Measurements from ENCODE around the gene RNU5D-1. TPM values are rescaled to one million over a fixed set of nuclear protein-coding genes. Genes with fewer than 3 reads are reported as not detected.

RNU5D-1 gene
- total RNA-seq, 1 experiment from 2014 or later = not detected

DNA sequence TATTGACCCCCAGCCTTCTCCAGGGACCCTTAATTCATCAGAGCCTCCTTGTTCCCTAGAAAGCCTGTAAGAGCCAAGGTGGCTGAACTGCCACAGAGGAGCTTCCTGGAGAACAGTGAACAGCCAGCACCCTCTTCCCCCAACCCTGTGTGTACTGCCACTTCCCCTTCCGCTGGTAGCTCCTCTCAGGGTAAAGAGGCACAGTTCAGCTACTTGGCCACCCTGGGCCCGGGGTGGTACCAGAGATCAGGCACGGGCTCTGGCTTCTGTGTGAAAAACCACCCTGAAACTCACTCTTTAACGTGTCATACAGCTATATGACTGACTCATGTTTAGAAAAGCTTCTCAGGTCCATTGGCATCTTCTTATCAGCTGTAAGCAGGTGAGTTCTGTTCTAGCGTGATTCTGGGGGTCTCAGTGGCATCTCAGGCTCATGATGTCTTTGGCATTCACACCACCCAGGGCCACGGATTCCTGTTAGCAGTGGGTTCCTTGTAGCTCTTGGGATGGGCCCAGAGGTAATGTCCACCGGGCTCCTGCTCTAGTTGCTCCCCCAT, 34.1 kb downstream of the RNU5D-1 start:
- no peak overlapping the region for H3K4me3 Mint-ChIP-seq (ENCODE audit: low read depth, unreplicated experiment)
- CTCF ChIA-PET = interaction anchor here (1.8 kb wide), 1 partner anchor 44 kb away, joined by 5 read pairs; no protein-coding TSS in a partner anchor

GRCh38 chr1:44696101-44696500, 34.9 kb downstream of the RNU5D-1 start:
- Mint-ChIP-seq H3K4me1 (ENCODE audit: low read depth, unreplicated experiment) (peaks cover 7% of the 10 kb centered on the region), H3K36me3 (ENCODE audit: insufficient read depth, unreplicated experiment) (no peaks in the 10 kb centered on the region), H3K27ac (ENCODE audit: unreplicated experiment) (no peak overlapping the region), H3K4me3 (ENCODE audit: low read depth, unreplicated experiment) (no peak overlapping the region), H3K9me3 (ENCODE audit: low read depth, unreplicated experiment) (no peaks in the 10 kb centered on the region), H3K27me3 (ENCODE audit: unreplicated experiment) (no peaks in the 10 kb centered on the region)
- intact Hi-C loops (cut with micrococcal nuclease; ENCODE audit: unreplicated experiment) = no loop called here
- CTCF ChIA-PET = no interaction called here
- no peak for DNase-seq
- BruUV-seq (replicated peaks) = no TSS peak
- TF ChIP-seq, protein P1, sequence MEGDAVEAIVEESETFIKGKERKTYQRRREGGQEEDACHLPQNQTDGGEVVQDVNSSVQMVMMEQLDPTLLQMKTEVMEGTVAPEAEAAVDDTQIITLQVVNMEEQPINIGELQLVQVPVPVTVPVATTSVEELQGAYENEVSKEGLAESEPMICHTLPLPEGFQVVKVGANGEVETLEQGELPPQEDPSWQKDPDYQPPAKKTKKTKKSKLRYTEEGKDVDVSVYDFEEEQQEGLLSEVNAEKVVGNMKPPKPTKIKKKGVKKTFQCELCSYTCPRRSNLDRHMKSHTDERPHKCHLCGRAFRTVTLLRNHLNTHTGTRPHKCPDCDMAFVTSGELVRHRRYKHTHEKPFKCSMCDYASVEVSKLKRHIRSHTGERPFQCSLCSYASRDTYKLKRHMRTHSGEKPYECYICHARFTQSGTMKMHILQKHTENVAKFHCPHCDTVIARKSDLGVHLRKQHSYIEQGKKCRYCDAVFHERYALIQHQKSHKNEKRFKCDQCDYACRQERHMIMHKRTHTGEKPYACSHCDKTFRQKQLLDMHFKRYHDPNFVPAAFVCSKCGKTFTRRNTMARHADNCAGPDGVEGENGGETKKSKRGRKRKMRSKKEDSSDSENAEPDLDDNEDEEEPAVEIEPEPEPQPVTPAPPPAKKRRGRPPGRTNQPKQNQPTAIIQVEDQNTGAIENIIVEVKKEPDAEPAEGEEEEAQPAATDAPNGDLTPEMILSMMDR (IDR thresholded peaks at IDR 0.05; ENCODE audit: unreplicated experiment) = no peak

More for the DNA sequence above, 34.1 kb downstream of the RNU5D-1 start:
- DNase-seq = no peak
- H3K27me3 Mint-ChIP-seq (ENCODE audit: unreplicated experiment) = no peaks in the 10 kb centered on the region
- no peaks in the 10 kb centered on the region for H3K9me3 Mint-ChIP-seq (ENCODE audit: low read depth, unreplicated experiment)
- TF ChIP-seq, protein P1 (IDR thresholded peaks at IDR 0.05; ENCODE audit: unreplicated experiment) = no peak
- H3K27ac Mint-ChIP-seq (ENCODE audit: unreplicated experiment) = no peak overlapping the region
- no peaks in the 10 kb centered on the region for H3K4me1 Mint-ChIP-seq (ENCODE audit: low read depth, unreplicated experiment)
- H3K36me3 Mint-ChIP-seq (ENCODE audit: insufficient read depth, unreplicated experiment) = no peaks in the 10 kb centered on the region
- intact Hi-C loops (cut with micrococcal nuclease; ENCODE audit: unreplicated experiment) = no loop called here
- BruUV-seq (replicated peaks) = no TSS peak

DNA sequence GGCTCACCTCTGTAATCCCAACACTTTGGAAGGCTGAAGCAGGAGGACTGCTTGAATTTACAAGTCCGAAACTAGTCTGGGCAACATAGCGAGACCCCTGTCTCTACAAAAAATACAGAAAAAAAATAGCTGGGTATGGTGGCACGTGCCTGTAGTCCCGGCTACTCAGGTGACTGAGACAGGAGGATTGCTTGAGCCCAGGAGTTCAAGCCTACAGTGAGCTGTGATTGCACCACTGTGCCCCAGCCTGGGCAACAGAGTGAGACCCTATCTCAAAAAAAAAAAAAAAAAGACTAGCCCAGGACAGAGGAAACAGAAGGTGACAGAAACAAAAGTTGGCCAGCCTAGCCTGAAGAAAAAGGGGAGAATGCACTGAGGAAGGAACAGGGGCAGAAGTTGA, 35.3 kb downstream of the RNU5D-1 start:
- Mint-ChIP-seq H3K9me3 (ENCODE audit: low read depth, unreplicated experiment) (no peaks in the 10 kb centered on the region), H3K27me3 (ENCODE audit: unreplicated experiment) (no peaks in the 10 kb centered on the region), H3K4me3 (ENCODE audit: low read depth, unreplicated experiment) (no peak overlapping the region), H3K36me3 (ENCODE audit: insufficient read depth, unreplicated experiment) (no peaks in the 10 kb centered on the region), H3K27ac (ENCODE audit: unreplicated experiment) (no peak overlapping the region), H3K4me1 (ENCODE audit: low read depth, unreplicated experiment) (peaks cover 10% of the 10 kb centered on the region)
- intact Hi-C loops (cut with micrococcal nuclease; ENCODE audit: unreplicated experiment) = no loop called here
- no TSS peak for BruUV-seq (replicated peaks)
- TF ChIP-seq, protein P1 (IDR thresholded peaks at IDR 0.05; ENCODE audit: unreplicated experiment) = no peak
- CTCF ChIA-PET = no interaction called here
- DNase-seq = no peak

DNA sequence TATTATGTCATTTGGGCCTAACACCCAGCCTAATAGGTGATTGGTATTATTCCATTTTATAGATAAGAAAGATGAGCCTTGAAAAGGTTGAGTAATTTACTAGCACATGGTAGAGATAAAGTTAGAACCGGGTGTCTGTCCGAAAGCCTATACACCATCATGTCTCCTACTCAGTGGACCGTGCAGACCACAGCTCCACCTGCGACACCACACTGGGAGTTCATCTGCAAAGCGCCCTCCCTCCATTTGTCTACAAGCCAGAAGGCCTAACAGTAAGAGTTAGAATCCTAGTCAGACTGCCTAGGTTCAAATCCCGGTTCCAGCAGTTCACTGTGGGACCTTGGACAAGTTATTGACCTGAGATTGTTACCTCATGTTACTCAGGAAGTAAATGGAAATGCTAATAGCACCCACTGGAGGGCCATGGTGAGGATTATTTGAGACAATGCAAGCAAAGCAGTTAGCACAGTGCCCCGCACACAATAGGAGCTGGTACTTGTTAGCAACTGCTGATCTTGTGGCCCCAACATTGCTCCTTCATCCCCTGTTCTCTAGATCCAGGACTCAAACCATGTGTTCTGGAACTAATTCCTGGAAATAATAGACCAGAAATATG, 36.0 kb downstream of the RNU5D-1 start:
- no peak overlapping the region for H3K4me3 Mint-ChIP-seq (ENCODE audit: low read depth, unreplicated experiment)
- intact Hi-C loops (cut with micrococcal nuclease; ENCODE audit: unreplicated experiment) = no loop called here
- CTCF ChIA-PET = no interaction called here
- no TSS peak for BruUV-seq (replicated peaks)
- no peaks in the 10 kb centered on the region for H3K9me3 Mint-ChIP-seq (ENCODE audit: low read depth, unreplicated experiment)
- TF ChIP-seq, protein P1 (IDR thresholded peaks at IDR 0.05; ENCODE audit: unreplicated experiment) = no peak
- H3K4me1 Mint-ChIP-seq (ENCODE audit: low read depth, unreplicated experiment) = peaks cover 10% of the 10 kb centered on the region
- H3K36me3 Mint-ChIP-seq (ENCODE audit: insufficient read depth, unreplicated experiment) = no peaks in the 10 kb centered on the region
- no peak overlapping the region for H3K27ac Mint-ChIP-seq (ENCODE audit: unreplicated experiment)
- no peaks in the 10 kb centered on the region for H3K27me3 Mint-ChIP-seq (ENCODE audit: unreplicated experiment)
- no peak for DNase-seq
